Upper lobe of right lung (tissue), 1 donor: ENCODE results near the gene USP38. TPM values are rescaled to one million over a fixed set of nuclear protein-coding genes. Genes with fewer than 3 reads are reported as not detected.

Experiments used
- ATAC-seq: fragments of 200-7000 bp; cut with Tn5 transposase; one replicate; pipeline ENCODE4 v1.9.1; 2020; ENCODE audit warnings: mild to moderate bottlenecking, moderate library complexity
- DNase-seq: peaks from one replicate; pipeline ENCODE4 v3.0.0-alpha.2; 2020
- H3K27ac ChIP-seq: fragments of 200-600 bp; one replicate; pipeline ENCODE4 v1.8.0; 2022
- H3K27me3 ChIP-seq: fragments of 200-600 bp; one replicate; pipeline ENCODE4 v1.8.0; 2022; ENCODE audit warnings: mild to moderate bottlenecking
- H3K36me3 ChIP-seq: fragments of 200-600 bp; one replicate; pipeline ENCODE4 v1.8.0; 2022
- H3K4me1 ChIP-seq: fragments of 200-600 bp; one replicate; pipeline ENCODE4 v1.8.0; 2022
- H3K4me3 ChIP-seq: fragments of 200-600 bp; one replicate; pipeline ENCODE4 v1.8.0; 2022; ENCODE audit warnings: mild to moderate bottlenecking
- H3K9me3 ChIP-seq: fragments of 200-600 bp; one replicate; pipeline ENCODE4 v1.8.0; 2022
- CTCF ChIP-seq: fragments of 200-600 bp; IDR thresholded peaks from one replicate; pipeline ENCODE4 v1.8.0; 2022; ENCODE audit warnings: antibody characterized with exemption
- intact Hi-C: fragments of 100-400 bp; cut with DNase I; formaldehyde crosslinking; loops from one replicate; pipeline ENCODE4 v1.11.0; 2022
- total RNA-seq: library from RNA; stranded (reverse); fragmentation: NEBNext Ultra II Directional; extraction: Animal tissue kit (Norgen Biotek cat#: 25700); gene quantifications from one replicate; pipeline ENCODE4 v1.2.1, GENCODE V29; 2021
- donor health status: DM: no; HTN: yes; CAD: no; lungs with severe emphysema.

Gene USP38
- total RNA-seq, 1 donor from 2014 or later = 25.7 TPM

DNA sequence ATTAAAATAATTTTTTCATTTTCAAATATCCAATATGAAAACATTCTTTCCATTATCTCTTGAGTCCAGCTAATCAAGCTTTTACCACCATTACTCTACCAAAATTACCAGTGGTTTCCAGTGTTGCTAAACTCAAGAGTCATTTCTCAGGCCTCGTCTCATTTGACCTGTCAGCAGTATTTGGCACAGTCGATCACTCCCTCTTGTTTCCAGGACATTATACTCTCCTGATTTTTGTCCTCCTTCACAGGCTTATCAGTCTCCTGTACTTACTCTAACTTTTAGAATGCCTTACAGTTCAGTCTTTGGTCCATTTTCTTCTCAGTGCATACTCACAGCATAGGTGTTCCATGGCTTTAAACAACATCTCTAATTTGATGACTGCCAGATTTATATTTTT, 11.6 kb downstream of the USP38 start:
- no peaks in the 10 kb centered on the region for H3K9me3 ChIP-seq
- H3K27ac ChIP-seq = no peak overlapping the region
- ATAC-seq (no peak), DNase-seq (no peak)
- H3K36me3 ChIP-seq = peaks cover 97% of the 10 kb centered on the region
- no peak for TF ChIP-seq CTCF
- intact Hi-C loops = no loop called here
- no peaks in the 10 kb centered on the region for H3K4me1 ChIP-seq
- H3K4me3 ChIP-seq = no peak overlapping the region
- H3K27me3 ChIP-seq = no peaks in the 10 kb centered on the region

- H3K27ac ChIP-seq = no peak overlapping the region
- no peak overlapping the region for H3K4me3 ChIP-seq
- no peaks in the 10 kb centered on the region for H3K9me3 ChIP-seq
- ATAC-seq (no peak), DNase-seq (no peak)
- no peak for TF ChIP-seq CTCF
- peaks cover 96% of the 10 kb centered on the region for H3K36me3 ChIP-seq
- no peaks in the 10 kb centered on the region for H3K27me3 ChIP-seq
- intact Hi-C loops = no loop called here
- no peaks in the 10 kb centered on the region for H3K4me1 ChIP-seq
These were observed 14.8 kb downstream of the USP38 start for GRCh38 chr4:143199503-143199902.

- intact Hi-C loops = loop anchor here (10.0 kb wide), 1 partner anchor 282 kb away; no protein-coding TSS in a partner anchor
- Histone ChIP-seq H3K27ac (no peak overlapping the region), H3K36me3 (peaks cover 96% of the 10 kb centered on the region), H3K4me1 (no peaks in the 10 kb centered on the region), H3K27me3 (no peaks in the 10 kb centered on the region), H3K4me3 (no peak overlapping the region), H3K9me3 (no peaks in the 10 kb centered on the region)
- DNase-seq (no peak), ATAC-seq (no peak)
- peak; percentile 28 for TF ChIP-seq CTCF
These were observed 18.1 kb downstream of the USP38 start for GRCh38 chr4:143202824-143203223.

GRCh38 chr4:143203577-143203976, 18.9 kb downstream of the USP38 start:
- no peak for TF ChIP-seq CTCF
- H3K4me1 ChIP-seq = no peaks in the 10 kb centered on the region
- peaks cover 88% of the 10 kb centered on the region for H3K36me3 ChIP-seq
- DNase-seq = no peak
- intact Hi-C loops = loop anchor here (10.0 kb wide), 1 partner anchor 281 kb away; no protein-coding TSS in a partner anchor
- no peak overlapping the region for H3K4me3 ChIP-seq
- no peak overlapping the region for H3K27ac ChIP-seq
- no peak for ATAC-seq
- H3K27me3 ChIP-seq = no peaks in the 10 kb centered on the region
- no peaks in the 10 kb centered on the region for H3K9me3 ChIP-seq

DNA sequence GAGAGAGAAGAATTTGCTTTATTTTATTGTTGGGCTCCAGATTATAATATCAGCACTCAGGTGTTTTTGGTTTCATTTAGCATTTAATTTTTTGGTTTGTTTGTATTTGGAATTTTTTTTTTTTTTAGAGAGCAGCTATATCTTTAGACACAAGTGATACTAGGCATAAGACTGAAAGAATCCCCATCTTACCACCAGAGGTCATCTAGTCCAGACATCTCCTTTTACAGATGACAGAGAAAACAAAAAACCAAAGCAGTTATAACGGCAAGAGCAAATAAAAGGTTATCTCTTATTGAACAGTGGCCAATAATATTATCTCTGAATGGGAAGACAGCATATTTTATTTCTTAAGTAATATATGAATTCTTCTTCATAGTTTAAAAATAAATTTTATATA, 22.8 kb downstream of the USP38 start:
- no peaks in the 10 kb centered on the region for H3K4me1 ChIP-seq
- H3K27ac ChIP-seq = no peak overlapping the region
- H3K36me3 ChIP-seq = peaks cover 81% of the 10 kb centered on the region
- H3K9me3 ChIP-seq = no peaks in the 10 kb centered on the region
- DNase-seq (no peak), ATAC-seq (no peak)
- no peak overlapping the region for H3K4me3 ChIP-seq
- intact Hi-C loops = loop anchor here (10.0 kb wide), 1 partner anchor 277 kb away; no protein-coding TSS in a partner anchor
- H3K27me3 ChIP-seq = no peaks in the 10 kb centered on the region
- TF ChIP-seq CTCF = peak; percentile 40

GRCh38 chr4:143212566-143212965, 27.8 kb downstream of the USP38 start:
- Histone ChIP-seq H3K36me3 (peaks cover 54% of the 10 kb centered on the region), H3K4me1 (no peaks in the 10 kb centered on the region), H3K27ac (no peak overlapping the region), H3K4me3 (no peak overlapping the region), H3K9me3 (no peaks in the 10 kb centered on the region), H3K27me3 (no peaks in the 10 kb centered on the region)
- no peak for TF ChIP-seq CTCF
- DNase-seq = no peak
- no peak for ATAC-seq
- intact Hi-C loops = no loop called here
